Thoracic aorta (tissue), 2 donors: ENCODE measurements around the gene TIMMDC1. TPM values are rescaled to one million over a fixed set of nuclear protein-coding genes. Genes with fewer than 3 reads are reported as not detected.

Source experiments
- total RNA-seq, 2 donors: library from RNA; depleted of rRNA; stranded (reverse); fragments of >200 nt; gene quantifications; one replicate each; pipeline versions ENCODE4 v1.1.0 to v1.2.3, GENCODE V29; 2016

TIMMDC1 gene
- total RNA-seq, 2 donors from 2014 or later = 28.8 to 49.1 TPM

Other genes starting within 250 kb of the TIMMDC1 start
- 10 to 100 TPM; 20.8 to 33.6 TPM for gene ARHGAP31, start 204.2 kb upstream of the TIMMDC1 start, total RNA-seq
- gene TMEM39A, start 34.9 kb upstream of the TIMMDC1 start, total RNA-seq = 10 to 100 TPM; 34.3 to 43.7 TPM
- gene POGLUT1, start 29.6 kb upstream of the TIMMDC1 start, total RNA-seq = 10 to 100 TPM; 11.0 to 35.9 TPM
- gene CD80, start 61.1 kb downstream of the TIMMDC1 start, total RNA-seq = under 1 TPM in 1 of 2 donors, not detected in 1; 0.14 TPM
- 10 to 100 TPM; 18.5 to 22.7 TPM for gene ADPRH, start 80.9 kb downstream of the TIMMDC1 start, total RNA-seq
- 10 to 100 TPM in 1 of 2 donors, 1 to 10 TPM in 1; 4.9 to 20.8 TPM for gene PLA1A, start 99.3 kb downstream of the TIMMDC1 start, total RNA-seq
- 10 to 100 TPM; 13.3 to 35.2 TPM for gene POPDC2, start 162.0 kb downstream of the TIMMDC1 start, total RNA-seq
- 10 to 100 TPM; 15.2 to 51.3 TPM for gene COX17, start 178.9 kb downstream of the TIMMDC1 start, total RNA-seq
- 10 to 100 TPM in 1 of 2 donors, not detected in 1; 11.4 TPM for gene CFAP91, start 204.5 kb downstream of the TIMMDC1 start, total RNA-seq